K562 (cell line): Measurements from ENCODE around the gene MTF1. TPM values are rescaled to one million over a fixed set of nuclear protein-coding genes. Genes with fewer than 3 reads are reported as not detected.
"Not testable (repeated sequence)": the region's sequence is repeated elsewhere in the genome, so short reads cannot be mapped to it uniquely, and the experiment has no call there.

ENCODE experiments used
- ATAC-seq: fragments of 200-7000 bp; cut with Tn5 transposase; 3 replicates; pipeline ENCODE4 v1.9.1; 2020; ENCODE audit warnings: moderate library complexity
- BruUV-seq: library from RNA; stranded (reverse); fragments of 400-500 nt; replicated peaks from 2 replicates; lab custom pipeline; 2021; lab: Mats Ljungman, UMichigan
- CTCF ChIA-PET: fragments of 300-600 bp; formaldehyde crosslinking; extraction: SDS; loops from one replicate; lab custom pipeline; 2021; ENCODE audit warnings: low intra/inter-chr PET ratio; lab: Yijun Ruan, JAX
- POLR2A ChIA-PET: fragments of 300-600, 350-650 bp; sonication (Branson Sonifier 250); formaldehyde crosslinking; extraction: SDS; loops from one replicate; lab custom pipeline; 2021; ENCODE audit warnings: antibody characterized with exemption, inconsistent platforms; lab: Yijun Ruan, JAX
- DNase-seq, 4 experiments: peaks; one replicate each; pipeline versions ENCODE4 v3.0.0 to v3.0.0-alpha.2; 2011 to 2018; ENCODE audit warnings: low spot score in 3 of 4, mixed read lengths in 3 of 4; ENCODE audit errors: extremely low read depth in 1 of 4
- FAIRE-seq: peaks from 2 replicates; lab custom pipeline; 2011; peaks lifted over from hg19 to GRCh38; lab: Jason Lieb, UNC
- H2AFZ ChIP-seq: 2 replicates; pipeline ENCODE4 v1.6.0; 2011; ENCODE audit warnings: low read depth, low read length, control low read depth, inconsistent platforms
- H3K27ac ChIP-seq: fragments of 200-600 bp; 3 replicates; pipeline ENCODE4 v1.8.0; 2011; ENCODE audit warnings: low read depth, mild to moderate bottlenecking, control low read depth, inconsistent platforms, low read length, moderate library complexity, mixed read lengths; ENCODE audit errors: extremely low read depth
- H3K27me3 ChIP-seq, 2 experiments: fragments of 300-600 bp in 1 of 2; 2 replicates in 1 of 2; 3 replicates in 1 of 2; pipeline versions ENCODE4 v1.6.0 to v1.8.0; 2011; ENCODE audit warnings: inconsistent platforms in 2 of 2, low read length in 2 of 2, mild to moderate bottlenecking in 1 of 2, mixed read lengths in 1 of 2, moderate library complexity in 1 of 2; ENCODE audit not compliant: control insufficient read depth in 2 of 2, insufficient read depth in 2 of 2
- H3K36me3 ChIP-seq: fragments of 300-600 bp; 3 replicates; pipeline ENCODE4 v1.8.0; 2011; ENCODE audit warnings: mild to moderate bottlenecking, low read length, inconsistent platforms; ENCODE audit not compliant: control insufficient read depth, insufficient read depth
- H3K4me1 ChIP-seq, 2 experiments: fragments of 200-600 bp in 1 of 2; replicated peaks in 1 of 2; 2 replicates in 1 of 2; 3 replicates in 1 of 2; pipeline versions ENCODE4 v1.5.1 to v1.8.0; 2011; ENCODE audit warnings: inconsistent platforms in 2 of 2, low read length in 2 of 2, mild to moderate bottlenecking in 1 of 2, mixed read lengths in 1 of 2, moderate library complexity in 1 of 2; ENCODE audit not compliant: control insufficient read depth in 2 of 2, insufficient read depth in 2 of 2
- H3K4me2 ChIP-seq: 2 replicates; pipeline ENCODE4 v1.6.1; 2011; ENCODE audit warnings: low read length, control low read depth, inconsistent platforms, mixed read lengths; ENCODE audit not compliant: insufficient read depth
- H3K4me3 ChIP-seq: fragments of 200-600 bp; sonication (generic), shearing (Covaris generic); 2 replicates; pipeline ENCODE4 v1.5.1; 2016; ENCODE audit warnings: control low read depth, inconsistent platforms
- H3K79me2 ChIP-seq: fragments of 200-600 bp; 3 replicates; pipeline ENCODE4 v1.8.0; 2011; ENCODE audit warnings: low read length, inconsistent platforms; ENCODE audit not compliant: control insufficient read depth, insufficient read depth
- H3K9ac ChIP-seq, 2 experiments: 2 replicates each; pipeline versions ENCODE4 v1.6.0 to v1.6.1; 2011; ENCODE audit warnings: low read depth in 2 of 2, low read length in 2 of 2, control low read depth in 1 of 2, inconsistent platforms in 1 of 2, mild to moderate bottlenecking in 1 of 2, mixed read lengths in 1 of 2; ENCODE audit not compliant: insufficient read depth in 1 of 2
- H3K9me1 ChIP-seq: one replicate; pipeline ENCODE4 v1.6.0; 2011; ENCODE audit warnings: inconsistent platforms, mild to moderate bottlenecking, low read length, moderate library complexity; ENCODE audit not compliant: control insufficient read depth, insufficient read depth
- H3K9me3 ChIP-seq: replicated peaks from 2 replicates; pipeline ENCODE4 v1.5.1; 2011; ENCODE audit warnings: low read depth, low read length, inconsistent platforms; ENCODE audit not compliant: control insufficient read depth, insufficient read depth
- H4K20me1 ChIP-seq: replicated peaks from 2 replicates; pipeline ENCODE4 v1.6.1; 2011; ENCODE audit warnings: low read length, inconsistent platforms, mixed read lengths; ENCODE audit not compliant: control insufficient read depth, insufficient read depth
- WGBS: fragments of 100-300 bp; shearing (Covaris generic); methylation state at CpG from one replicate; pipeline ENCODE4 v1.1.6; 2016; ENCODE audit warnings: low coverage, mixed read lengths; ENCODE audit not compliant: insufficient coverage; ENCODE audit errors: missing lambda C conversion rate; 5-methylcytosine and 5-hydroxymethylcytosine counted together
- in situ Hi-C: fragments of 300-500 bp; cut with MboI; formaldehyde crosslinking; loops from 4 replicates; pipeline ENCODE4 v1.15.0; 2018; ENCODE audit warnings: inconsistent platforms, mixed read lengths
- intact Hi-C: fragments of 100-400 bp; cut with micrococcal nuclease; formaldehyde crosslinking; loops from 2 replicates; pipeline ENCODE4 v1.14.2; 2022
- polyA plus RNA-seq, 8 experiments: library from polyadenylated mRNA; depleted of rRNA in 4 of 8; stranded (reverse) in 5 of 8; unstranded in 3 of 8; fragments of >200 nt; fragmentation: Nextera tagmentation in 2 of 8; fragmentation: Illumina TruSeq in 1 of 8; extraction: Ambion mirVana in 2 of 8; extraction: Trizol in 1 of 8; gene quantifications; 2 replicates each; pipeline versions ENCODE4 v1.2.1 to v1.2.3, GENCODE V29; 2011 to 2014; ENCODE audit warnings: inconsistent platforms in 1 of 8, missing spikeins in 1 of 8
- total RNA-seq, 7 experiments: library from RNA; depleted of rRNA in 6 of 7; stranded (reverse); fragments of >200 nt in 6 of 7; fragmentation: Illumina TruSeq in 2 of 7; extraction: Trizol in 2 of 7; gene quantifications; 2 replicates each; pipeline versions ENCODE4 v1.2.1 to v1.2.3, GENCODE V29; 2011 to 2021; ENCODE audit warnings: low replicate concordance in 1 of 7
- TF ChIP-seq, protein P1 (sequence below), 2 experiments: fragments of 250-450 bp in 1 of 2; fragments of 450-650 bp in 1 of 2; sonication (Bioruptor Pico) in 1 of 2; IDR thresholded peaks; 2 replicates each; pipeline versions ENCODE4 v1.6.1 to v1.8.0; 2016 to 2021; ENCODE audit warnings: mild to moderate bottlenecking in 2 of 2, moderate library complexity in 2 of 2, missing compliant biosample characterization in 1 of 2, missing genetic modification characterization in 1 of 2
- TF ChIP-seq, protein P2 (sequence below): fragments of 450-650 bp; conservative IDR thresholded peaks from 2 replicates; pipeline ENCODE4 v1.6.1; 2016; ENCODE audit warnings: missing genetic modification characterization, low read depth, mild to moderate bottlenecking, missing compliant biosample characterization, moderate library complexity

MTF1 gene
- total and polyA plus RNA-seq, 9 of the 15 experiments (the other 6 are each of a cell fraction or from before 2014, with no cell fraction given) = 1.1 to 12.2 (median 4.3) TPM

DNA sequence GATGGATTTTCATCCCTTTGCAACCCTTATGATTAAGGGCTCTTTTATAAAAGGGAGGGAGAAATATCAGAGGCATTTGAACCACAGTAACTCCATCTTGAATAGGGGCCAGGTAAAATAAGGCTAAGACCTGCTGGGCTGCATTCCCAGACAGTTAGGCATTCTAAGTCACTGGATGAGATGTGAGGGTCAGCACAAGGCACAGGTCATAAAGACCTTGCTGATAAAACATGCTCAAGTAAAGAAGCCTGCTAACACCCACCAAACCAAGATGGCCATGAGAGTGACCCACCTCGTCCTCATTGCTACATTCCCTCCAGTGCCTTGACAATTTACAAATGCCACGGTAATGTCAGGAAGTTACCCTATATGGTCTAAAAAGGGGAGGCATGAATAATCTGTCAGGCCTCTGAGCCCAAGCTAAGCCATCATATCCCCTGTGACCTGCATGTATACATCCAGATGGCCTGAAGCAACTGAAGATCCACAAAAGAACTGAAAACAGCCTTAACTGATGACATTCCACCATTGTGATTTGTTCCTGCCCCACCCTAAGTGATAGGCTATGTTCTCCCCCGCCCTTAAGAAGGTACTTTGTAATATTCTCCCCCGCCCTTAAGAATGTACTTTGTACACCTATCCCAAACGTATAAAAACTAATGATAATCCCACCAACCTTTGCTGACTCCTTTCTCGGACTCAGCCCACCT is 48.2 kb upstream of the MTF1 start:
- H3K27me3 ChIP-seq, H2AFZ ChIP-seq, BruUV-seq, H4K20me1 ChIP-seq, FAIRE-seq, CTCF ChIA-PET, H3K4me3 ChIP-seq, H3K9me1 ChIP-seq, H3K79me2 ChIP-seq, H3K9me3 ChIP-seq, DNase-seq, H3K4me2 ChIP-seq, in situ Hi-C loops, H3K9ac ChIP-seq, H3K4me1 ChIP-seq, H3K36me3 ChIP-seq, ATAC-seq, intact Hi-C loops, H3K27ac ChIP-seq: not testable (repeated sequence)
- WGBS = 81% methylated on average over 6 of the region's 6 CpGs
- POLR2A ChIA-PET = interaction anchor here (1.3 kb wide), 1 partner anchor 12 kb away, joined by 4 read pairs; no protein-coding TSS in a partner anchor
- TF ChIP-seq, protein P1, sequence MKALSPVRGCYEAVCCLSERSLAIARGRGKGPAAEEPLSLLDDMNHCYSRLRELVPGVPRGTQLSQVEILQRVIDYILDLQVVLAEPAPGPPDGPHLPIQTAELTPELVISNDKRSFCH (CRISPR knock-in tag; IDR thresholded peaks at IDR 0.05) = not testable (repeated sequence)
- TF ChIP-seq, protein P1 (tag; IDR thresholded peaks at IDR 0.05) = peak; percentile 40; the same call in 1 of the 2 replicates
- TF ChIP-seq, protein P2, sequence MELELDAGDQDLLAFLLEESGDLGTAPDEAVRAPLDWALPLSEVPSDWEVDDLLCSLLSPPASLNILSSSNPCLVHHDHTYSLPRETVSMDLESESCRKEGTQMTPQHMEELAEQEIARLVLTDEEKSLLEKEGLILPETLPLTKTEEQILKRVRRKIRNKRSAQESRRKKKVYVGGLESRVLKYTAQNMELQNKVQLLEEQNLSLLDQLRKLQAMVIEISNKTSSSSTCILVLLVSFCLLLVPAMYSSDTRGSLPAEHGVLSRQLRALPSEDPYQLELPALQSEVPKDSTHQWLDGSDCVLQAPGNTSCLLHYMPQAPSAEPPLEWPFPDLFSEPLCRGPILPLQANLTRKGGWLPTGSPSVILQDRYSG = 0 out of 2 replicates have a peak, but pooled peaks have one; percentile 29

DNA sequence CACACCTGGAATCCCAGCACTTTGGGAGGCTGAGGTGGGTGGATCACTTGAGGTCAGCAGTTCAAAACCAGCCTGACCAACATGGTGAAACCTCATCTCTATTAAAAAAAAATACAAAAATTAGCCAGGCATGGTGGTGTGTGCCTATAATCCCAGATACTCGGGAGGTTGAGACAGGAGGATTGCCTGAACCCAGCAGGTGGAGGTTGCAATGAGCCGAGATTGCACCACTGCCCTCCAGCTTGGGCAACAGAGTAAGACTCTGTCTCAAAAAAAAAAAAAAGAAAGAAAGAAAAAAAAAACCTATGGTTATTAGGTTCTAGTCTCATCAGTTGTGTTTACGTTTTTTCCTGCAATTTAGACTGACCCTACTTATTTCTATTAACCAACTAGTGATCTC is 47.2 kb upstream of the MTF1 start:
- H4K20me1 ChIP-seq, BruUV-seq, intact Hi-C loops, FAIRE-seq, ATAC-seq, H2AFZ ChIP-seq, DNase-seq, CTCF ChIA-PET, H3K4me2 ChIP-seq, H3K36me3 ChIP-seq, H3K27me3 ChIP-seq, H3K79me2 ChIP-seq, H3K9me1 ChIP-seq, H3K27ac ChIP-seq, H3K4me3 ChIP-seq, in situ Hi-C loops, H3K4me1 ChIP-seq, H3K9ac ChIP-seq, H3K9me3 ChIP-seq: not testable (repeated sequence)
- 62% methylated on average over 3 of the region's 3 CpGs for WGBS
- POLR2A ChIA-PET = interaction anchor here (1.3 to 1.9 kb wide), 2 partner anchors 8 to 11 kb away, joined by 4 read pairs; no protein-coding TSS in a partner anchor
